ENCODE results near the gene RFNG. TPM values are rescaled to one million over a fixed set of nuclear protein-coding genes. Genes with fewer than 3 reads are reported as not detected.

Gene RFNG
- total and polyA plus RNA-seq, 12 donors, result 13.9 to 30.1 (median 20.3) TPM

DNA sequence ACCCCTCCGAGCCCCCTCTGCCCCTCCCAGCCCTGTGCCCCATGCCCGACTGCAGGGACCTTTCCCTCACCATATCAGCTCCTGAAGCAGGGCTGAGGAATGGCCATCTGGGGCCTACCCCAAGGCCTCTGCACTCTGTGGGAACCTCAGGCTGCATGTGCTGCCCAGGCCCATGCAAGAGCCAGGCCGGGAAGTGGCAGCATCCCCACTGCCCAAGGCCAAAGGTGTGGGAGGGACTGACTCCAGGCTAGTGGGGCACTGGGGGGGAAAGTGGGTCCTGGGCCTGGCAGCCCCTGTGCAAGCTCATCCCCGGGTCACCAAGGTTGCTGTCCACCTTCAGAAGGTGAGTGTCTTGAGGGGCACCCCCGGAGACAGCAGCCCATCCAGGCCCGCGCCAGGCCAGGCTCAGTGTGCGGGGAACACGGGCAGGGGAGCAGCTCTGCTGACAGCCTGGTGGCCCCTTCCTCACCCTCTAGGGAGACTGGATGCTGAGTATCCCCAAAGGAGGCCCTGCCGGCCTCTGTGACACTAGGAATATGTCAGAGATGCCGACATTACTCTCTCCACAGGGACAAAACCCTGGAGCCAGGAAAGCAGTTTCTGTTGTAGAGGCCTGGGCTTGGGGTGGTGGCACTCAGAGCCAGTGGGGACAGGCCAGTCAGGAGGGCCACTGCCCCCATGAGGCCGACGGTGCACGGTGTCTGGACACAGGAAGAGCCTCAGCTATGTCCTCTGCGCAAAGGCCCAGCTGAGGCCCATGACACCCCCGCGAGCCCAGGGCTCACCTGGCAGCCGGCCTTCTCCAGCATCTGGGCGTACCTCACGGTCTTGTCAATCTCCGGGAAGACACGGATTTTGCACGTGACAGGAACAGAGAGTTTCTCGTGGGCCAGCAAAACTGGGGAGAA is 10.7 kb upstream of the RFNG start:
- Histone ChIP-seq H3K4me3 (no peak overlapping the region), H3K27ac (no peak overlapping the region), H3K27me3 (no peaks in the 10 kb centered on the region), H3K36me3 (peaks cover 0 to 68% (median 26%) of the 10 kb centered on the region in 9 donors), H3K9me3 (no peaks in the 10 kb centered on the region), H3K4me1 (peaks cover 17 to 31% (median 23%) of the 10 kb centered on the region in 9 donors)
- ATAC-seq (no peak), DNase-seq (no peak)
- TF ChIP-seq, protein P1, sequence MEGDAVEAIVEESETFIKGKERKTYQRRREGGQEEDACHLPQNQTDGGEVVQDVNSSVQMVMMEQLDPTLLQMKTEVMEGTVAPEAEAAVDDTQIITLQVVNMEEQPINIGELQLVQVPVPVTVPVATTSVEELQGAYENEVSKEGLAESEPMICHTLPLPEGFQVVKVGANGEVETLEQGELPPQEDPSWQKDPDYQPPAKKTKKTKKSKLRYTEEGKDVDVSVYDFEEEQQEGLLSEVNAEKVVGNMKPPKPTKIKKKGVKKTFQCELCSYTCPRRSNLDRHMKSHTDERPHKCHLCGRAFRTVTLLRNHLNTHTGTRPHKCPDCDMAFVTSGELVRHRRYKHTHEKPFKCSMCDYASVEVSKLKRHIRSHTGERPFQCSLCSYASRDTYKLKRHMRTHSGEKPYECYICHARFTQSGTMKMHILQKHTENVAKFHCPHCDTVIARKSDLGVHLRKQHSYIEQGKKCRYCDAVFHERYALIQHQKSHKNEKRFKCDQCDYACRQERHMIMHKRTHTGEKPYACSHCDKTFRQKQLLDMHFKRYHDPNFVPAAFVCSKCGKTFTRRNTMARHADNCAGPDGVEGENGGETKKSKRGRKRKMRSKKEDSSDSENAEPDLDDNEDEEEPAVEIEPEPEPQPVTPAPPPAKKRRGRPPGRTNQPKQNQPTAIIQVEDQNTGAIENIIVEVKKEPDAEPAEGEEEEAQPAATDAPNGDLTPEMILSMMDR (IDR thresholded peaks at IDR 0.05), result no peak
- intact Hi-C loops (cut with DNase I), result no loop called here
- WGBS, 2 donors, result 81 to 87% methylated on average over 24 of the region's 24 CpGs

DNA sequence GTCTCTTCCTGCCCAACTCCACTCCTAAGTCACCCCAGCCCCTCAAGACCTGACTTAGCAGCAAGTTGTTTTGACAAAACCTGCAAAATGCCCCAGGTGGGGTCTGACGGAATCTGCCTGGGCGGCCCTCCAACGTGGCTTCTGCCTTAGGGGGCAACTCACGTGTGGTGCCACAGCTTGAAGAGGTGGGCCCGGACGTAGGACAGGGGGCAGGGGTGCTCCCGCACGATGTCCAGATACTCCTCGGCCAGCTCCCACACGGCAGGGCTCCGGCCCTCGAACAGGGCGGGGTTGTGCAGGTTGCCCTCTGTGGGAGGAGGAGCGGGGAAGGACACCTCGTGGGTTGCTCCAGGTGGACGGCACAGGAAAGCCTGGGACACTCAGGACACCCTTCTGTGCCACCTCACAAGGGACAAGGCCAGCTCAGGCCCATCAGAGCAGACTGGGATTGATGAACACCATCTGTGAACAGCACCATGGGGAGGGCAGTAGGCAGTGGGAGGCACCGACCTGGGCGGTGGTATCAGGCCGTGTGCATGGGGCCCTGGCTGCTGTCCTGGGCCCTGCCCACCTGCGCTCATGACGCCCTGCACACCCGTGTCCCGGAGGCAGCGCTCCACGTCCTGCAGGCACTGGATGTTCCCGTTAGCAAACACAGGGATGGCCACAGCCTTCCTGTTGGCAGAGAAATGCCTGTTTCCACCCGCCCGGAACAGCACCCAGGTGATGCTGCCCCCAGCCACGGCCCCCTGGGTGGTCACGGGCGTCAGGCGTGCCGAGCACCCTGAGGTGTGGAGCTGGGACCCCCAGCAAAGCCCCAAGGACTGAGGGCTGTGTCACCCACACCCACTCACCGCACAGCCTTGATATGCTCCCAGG is 9.7 kb upstream of the RFNG start:
- H3K9me3 ChIP-seq, result no peaks in the 10 kb centered on the region
- 89 to 90% methylated on average over 33 to 34 of the region's 34 CpGs for WGBS, 2 donors
- no peak for ATAC-seq
- no peak overlapping the region for H3K4me3 ChIP-seq
- no peaks in the 10 kb centered on the region for H3K27me3 ChIP-seq
- intact Hi-C loops (cut with DNase I), result no loop called here
- H3K36me3 ChIP-seq, result peaks cover 0 to 79% (median 30%) of the 10 kb centered on the region in 9 donors
- TF ChIP-seq, protein P1 (IDR thresholded peaks at IDR 0.05), result no peak
- H3K4me1 ChIP-seq, result peaks cover 15 to 26% (median 21%) of the 10 kb centered on the region in 9 donors
- H3K27ac ChIP-seq, result no peak overlapping the region
- DNase-seq, result no peak

DNA sequence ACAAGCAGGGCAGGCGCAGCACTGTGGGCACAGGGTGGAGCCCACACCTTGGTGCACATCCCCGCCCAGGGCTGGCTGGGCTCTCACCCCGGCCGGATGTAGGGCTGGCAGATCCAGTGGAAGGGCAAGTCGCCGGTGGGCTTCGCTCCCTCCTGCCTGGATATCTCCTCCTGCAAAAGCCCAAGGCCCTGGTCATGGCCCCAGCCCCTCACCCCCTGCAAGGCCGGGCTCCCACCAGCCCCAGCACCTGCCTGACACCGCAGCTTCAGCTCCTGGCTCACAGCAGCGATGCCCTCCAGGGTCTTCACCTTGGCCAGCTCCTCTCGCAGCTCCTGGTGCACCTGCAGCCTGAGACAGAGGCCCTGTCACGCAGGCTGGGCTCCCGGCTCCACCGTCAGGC is 9.0 kb upstream of the RFNG start:
- H3K4me3 ChIP-seq, result no peak overlapping the region
- intact Hi-C loops (cut with DNase I), result no loop called here
- H3K4me1 ChIP-seq, result peaks cover 11 to 21% (median 15%) of the 10 kb centered on the region in 9 donors
- H3K27me3 ChIP-seq, result no peaks in the 10 kb centered on the region
- 87 to 88% methylated on average over 14 of the region's 14 CpGs for WGBS, 2 donors
- no peak overlapping the region for H3K27ac ChIP-seq
- peaks cover under 1 to 86% (median 30%) of the 10 kb centered on the region in 9 donors for H3K36me3 ChIP-seq
- ATAC-seq (no peak), DNase-seq (no peak)
- no peaks in the 10 kb centered on the region for H3K9me3 ChIP-seq
- TF ChIP-seq, protein P1 (IDR thresholded peaks at IDR 0.05), result no peak

DNA sequence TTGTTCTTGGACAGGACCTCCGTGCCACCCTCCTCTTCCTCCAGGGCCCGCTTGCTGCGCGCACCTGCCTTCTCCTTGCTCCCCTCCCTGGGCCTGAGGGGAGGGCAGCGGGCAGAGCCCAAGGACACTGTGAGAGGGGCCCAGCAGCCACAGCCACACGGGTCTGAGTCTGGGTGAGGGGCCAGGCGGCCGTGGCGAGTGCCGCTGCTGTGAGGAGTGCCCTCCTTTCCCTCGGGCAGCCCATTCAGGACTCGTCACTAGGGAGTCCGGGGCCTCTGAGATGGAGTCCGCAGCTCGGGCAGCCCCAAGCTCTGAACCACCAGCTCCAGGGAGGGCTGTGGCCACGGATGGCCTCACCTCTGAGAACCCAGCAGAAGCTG is 8.4 kb upstream of the RFNG start:
- H3K4me3 ChIP-seq, result no peak overlapping the region
- DNase-seq, result no peak
- H3K4me1 ChIP-seq, result peaks cover 9 to 18% (median 12%) of the 10 kb centered on the region in 9 donors
- no peaks in the 10 kb centered on the region for H3K9me3 ChIP-seq
- H3K36me3 ChIP-seq, result peaks cover 2 to 92% (median 30%) of the 10 kb centered on the region in 9 donors
- intact Hi-C loops (cut with DNase I), result no loop called here
- H3K27me3 ChIP-seq, result no peaks in the 10 kb centered on the region
- ATAC-seq, result no peak
- TF ChIP-seq, protein P1 (IDR thresholded peaks at IDR 0.05), result no peak
- H3K27ac ChIP-seq, result no peak overlapping the region
- WGBS, 2 donors, result 84 to 89% methylated on average over 16 of the region's 16 CpGs
